HG03045 (cell line): Measurements from ENCODE around the gene B4GALT6.

ENCODE experiments used
- ATAC-seq: cut with Tn5 transposase; IDR thresholded peaks from one replicate; pipeline ENCODE4 v1.9.1; 2021; ENCODE audit warnings: mild to moderate bottlenecking, moderate library complexity; ENCODE audit not compliant: unreplicated experiment

Gene B4GALT6

GRCh38 chr18:31661965-31662364 lies 22.4 kb downstream of the B4GALT6 start:
- no peak for ATAC-seq

GRCh38 chr18:31660763-31661162 lies 23.6 kb downstream of the B4GALT6 start:
- ATAC-seq, result no peak

GRCh38 chr18:31659576-31660177 lies 24.7 kb downstream of the B4GALT6 start:
- no peak for ATAC-seq

GRCh38 chr18:31658670-31659575 lies 25.5 kb downstream of the B4GALT6 start:
- peak; percentile 73 for ATAC-seq

GRCh38 chr18:31657823-31658669 lies 26.3 kb downstream of the B4GALT6 start:
- peak; percentile 84 for ATAC-seq

- ATAC-seq, result no peak
Measured at GRCh38 chr18:31656754-31657153, 27.6 kb downstream of the B4GALT6 start.

GRCh38 chr18:31655354-31655753 lies 29.0 kb downstream of the B4GALT6 start:
- no peak for ATAC-seq

GRCh38 chr18:31652877-31653276 lies 31.5 kb downstream of the B4GALT6 start:
- no peak for ATAC-seq

- no peak for ATAC-seq
Measured at GRCh38 chr18:31652357-31652756, 32.0 kb downstream of the B4GALT6 start.

GRCh38 chr18:31651369-31651768 lies 33.0 kb downstream of the B4GALT6 start:
- ATAC-seq, result no peak

GRCh38 chr18:31649978-31650719 lies 34.2 kb downstream of the B4GALT6 start:
- ATAC-seq, result peak; percentile 54

GRCh38 chr18:31649449-31649848 lies 34.9 kb downstream of the B4GALT6 start:
- no peak for ATAC-seq

GRCh38 chr18:31648966-31649429 lies 35.4 kb downstream of the B4GALT6 start:
- peak; percentile 79 for ATAC-seq

GRCh38 chr18:31648458-31648857 lies 35.9 kb downstream of the B4GALT6 start:
- no peak for ATAC-seq

- no peak for ATAC-seq
Measured at GRCh38 chr18:31647127-31647753, 37.1 kb downstream of the B4GALT6 start.

GRCh38 chr18:31646332-31647126 lies 37.9 kb downstream of the B4GALT6 start:
- ATAC-seq, result no peak

- no peak for ATAC-seq
Measured at GRCh38 chr18:31645411-31645810, 39.0 kb downstream of the B4GALT6 start.

GRCh38 chr18:31643003-31643402 lies 41.4 kb downstream of the B4GALT6 start:
- no peak for ATAC-seq

GRCh38 chr18:31637445-31637844 lies 46.9 kb downstream of the B4GALT6 start:
- no peak for ATAC-seq
